ENCODE measurements around the gene TM4SF5.
A peak's percentile ranks its signal among the peaks of the same experiment; 100 is the strongest.

GRCh38 chr17:4735876-4736651 lies 35.6 kb upstream of the TM4SF5 start:
- TF ChIP-seq, protein P1, sequence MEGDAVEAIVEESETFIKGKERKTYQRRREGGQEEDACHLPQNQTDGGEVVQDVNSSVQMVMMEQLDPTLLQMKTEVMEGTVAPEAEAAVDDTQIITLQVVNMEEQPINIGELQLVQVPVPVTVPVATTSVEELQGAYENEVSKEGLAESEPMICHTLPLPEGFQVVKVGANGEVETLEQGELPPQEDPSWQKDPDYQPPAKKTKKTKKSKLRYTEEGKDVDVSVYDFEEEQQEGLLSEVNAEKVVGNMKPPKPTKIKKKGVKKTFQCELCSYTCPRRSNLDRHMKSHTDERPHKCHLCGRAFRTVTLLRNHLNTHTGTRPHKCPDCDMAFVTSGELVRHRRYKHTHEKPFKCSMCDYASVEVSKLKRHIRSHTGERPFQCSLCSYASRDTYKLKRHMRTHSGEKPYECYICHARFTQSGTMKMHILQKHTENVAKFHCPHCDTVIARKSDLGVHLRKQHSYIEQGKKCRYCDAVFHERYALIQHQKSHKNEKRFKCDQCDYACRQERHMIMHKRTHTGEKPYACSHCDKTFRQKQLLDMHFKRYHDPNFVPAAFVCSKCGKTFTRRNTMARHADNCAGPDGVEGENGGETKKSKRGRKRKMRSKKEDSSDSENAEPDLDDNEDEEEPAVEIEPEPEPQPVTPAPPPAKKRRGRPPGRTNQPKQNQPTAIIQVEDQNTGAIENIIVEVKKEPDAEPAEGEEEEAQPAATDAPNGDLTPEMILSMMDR (IDR thresholded peaks at IDR 0.05): no peak
- TF ChIP-seq POLR2A (IDR thresholded peaks at IDR 0.05): peak in 1 of 3 donors; percentile 40
